Activated naive CD4-positive, alpha-beta T cell treated with anti-CD3 and anti-CD28 coated beads, Interleukin-2, amount 50 U/mL, for 16 hours (primary cell): ENCODE data around the gene MAGI1.
"Not testable (repeated sequence)": the region's sequence is repeated elsewhere in the genome, so short reads cannot be mapped to it uniquely, and the experiment has no call there.

Experiments used
- DNase-seq: peaks from one replicate; pipeline ENCODE4 v3.0.0-alpha.2; 2020

MAGI1 gene

GRCh38 chr3:65642883-65643282 is 395.8 kb downstream of the MAGI1 start:
- DNase-seq, result no peak

GRCh38 chr3:65641777-65642176 is 396.9 kb downstream of the MAGI1 start:
- DNase-seq, result no peak

GRCh38 chr3:65641045-65641444 is 397.7 kb downstream of the MAGI1 start:
- no peak for DNase-seq

GRCh38 chr3:65639444-65639843 is 399.3 kb downstream of the MAGI1 start:
- DNase-seq, result no peak

GRCh38 chr3:65638301-65638700 is 400.4 kb downstream of the MAGI1 start:
- DNase-seq, result no peak

- DNase-seq, result no peak
Observed at GRCh38 chr3:65636326-65636725, 402.4 kb downstream of the MAGI1 start.

GRCh38 chr3:65635657-65636056 is 403.1 kb downstream of the MAGI1 start:
- no peak for DNase-seq

GRCh38 chr3:65633018-65633638 is 405.6 kb downstream of the MAGI1 start:
- DNase-seq, result no peak

GRCh38 chr3:65632414-65632813 is 406.3 kb downstream of the MAGI1 start:
- no peak for DNase-seq

GRCh38 chr3:65628978-65629377 is 409.7 kb downstream of the MAGI1 start:
- DNase-seq, result no peak

GRCh38 chr3:65627062-65627461 is 411.7 kb downstream of the MAGI1 start:
- no peak for DNase-seq

GRCh38 chr3:65625305-65625704 is 413.4 kb downstream of the MAGI1 start:
- DNase-seq, result no peak

GRCh38 chr3:65623362-65623761 is 415.4 kb downstream of the MAGI1 start:
- DNase-seq, result no peak

- no peak for DNase-seq
Observed at GRCh38 chr3:65619888-65620287, 418.8 kb downstream of the MAGI1 start.

GRCh38 chr3:65619451-65619881 is 419.3 kb downstream of the MAGI1 start:
- no peak for DNase-seq

- no peak for DNase-seq
Observed at GRCh38 chr3:65618599-65618998, 420.1 kb downstream of the MAGI1 start.

- DNase-seq, result no peak
Observed at GRCh38 chr3:65617787-65618186, 420.9 kb downstream of the MAGI1 start.

GRCh38 chr3:65617209-65617608 is 421.5 kb downstream of the MAGI1 start:
- no peak for DNase-seq

GRCh38 chr3:65616563-65616962 is 422.2 kb downstream of the MAGI1 start:
- DNase-seq, result no peak

- no peak for DNase-seq
Observed at GRCh38 chr3:65615329-65615728, 423.4 kb downstream of the MAGI1 start.

GRCh38 chr3:65614585-65614984 is 424.1 kb downstream of the MAGI1 start:
- no peak for DNase-seq

- not testable (repeated sequence) for DNase-seq
Observed at GRCh38 chr3:65607965-65608460, 430.7 kb downstream of the MAGI1 start.

GRCh38 chr3:65607101-65607500 is 431.6 kb downstream of the MAGI1 start:
- no peak for DNase-seq

- DNase-seq, result no peak
Observed at GRCh38 chr3:65605876-65606432, 432.8 kb downstream of the MAGI1 start.
